ENCODE measurements around the gene ZBED4.

Gene ZBED4

DNA sequence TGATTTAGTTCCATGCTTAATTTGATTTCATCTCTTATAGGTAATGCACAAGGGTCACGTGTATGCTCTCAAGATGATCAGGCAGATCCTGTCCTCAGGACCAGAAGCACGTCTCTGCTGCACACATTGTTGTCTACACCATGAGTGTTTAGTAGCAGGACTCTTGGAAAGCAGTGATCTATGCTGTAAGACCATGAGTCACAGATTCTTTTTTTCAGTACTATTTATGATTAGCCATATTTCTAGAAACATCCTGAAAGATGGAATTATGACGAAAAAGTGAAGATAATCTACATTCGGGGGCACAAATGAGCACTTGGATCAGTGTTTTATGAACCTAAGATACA lies 29.6 kb downstream of the ZBED4 start:
- TF ChIP-seq, protein P1, sequence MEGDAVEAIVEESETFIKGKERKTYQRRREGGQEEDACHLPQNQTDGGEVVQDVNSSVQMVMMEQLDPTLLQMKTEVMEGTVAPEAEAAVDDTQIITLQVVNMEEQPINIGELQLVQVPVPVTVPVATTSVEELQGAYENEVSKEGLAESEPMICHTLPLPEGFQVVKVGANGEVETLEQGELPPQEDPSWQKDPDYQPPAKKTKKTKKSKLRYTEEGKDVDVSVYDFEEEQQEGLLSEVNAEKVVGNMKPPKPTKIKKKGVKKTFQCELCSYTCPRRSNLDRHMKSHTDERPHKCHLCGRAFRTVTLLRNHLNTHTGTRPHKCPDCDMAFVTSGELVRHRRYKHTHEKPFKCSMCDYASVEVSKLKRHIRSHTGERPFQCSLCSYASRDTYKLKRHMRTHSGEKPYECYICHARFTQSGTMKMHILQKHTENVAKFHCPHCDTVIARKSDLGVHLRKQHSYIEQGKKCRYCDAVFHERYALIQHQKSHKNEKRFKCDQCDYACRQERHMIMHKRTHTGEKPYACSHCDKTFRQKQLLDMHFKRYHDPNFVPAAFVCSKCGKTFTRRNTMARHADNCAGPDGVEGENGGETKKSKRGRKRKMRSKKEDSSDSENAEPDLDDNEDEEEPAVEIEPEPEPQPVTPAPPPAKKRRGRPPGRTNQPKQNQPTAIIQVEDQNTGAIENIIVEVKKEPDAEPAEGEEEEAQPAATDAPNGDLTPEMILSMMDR (IDR thresholded peaks at IDR 0.05): no peak

DNA sequence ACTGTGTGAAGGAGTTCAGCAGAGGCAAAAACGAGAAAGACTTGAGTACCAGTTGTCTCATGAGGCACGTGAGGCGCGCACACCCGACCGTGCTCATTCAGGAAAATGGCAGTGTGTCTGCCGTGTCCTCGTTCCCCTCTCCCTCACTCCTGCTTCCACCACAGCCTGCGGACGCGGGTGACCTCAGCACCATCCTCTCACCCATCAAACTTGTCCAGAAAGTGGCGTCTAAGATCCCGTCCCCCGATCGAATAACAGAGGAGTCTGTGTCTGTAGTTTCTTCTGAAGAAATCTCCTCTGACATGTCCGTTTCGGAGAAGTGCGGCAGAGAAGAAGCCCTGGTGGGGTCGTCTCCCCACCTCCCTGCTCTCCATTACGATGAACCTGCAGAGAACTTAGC lies 30.4 kb downstream of the ZBED4 start:
- TF ChIP-seq, protein P1 (IDR thresholded peaks at IDR 0.05): no peak

GRCh38 chr22:49884503-49885260 lies 31.0 kb downstream of the ZBED4 start:
- TF ChIP-seq, protein P1 (IDR thresholded peaks at IDR 0.05): no peak

DNA sequence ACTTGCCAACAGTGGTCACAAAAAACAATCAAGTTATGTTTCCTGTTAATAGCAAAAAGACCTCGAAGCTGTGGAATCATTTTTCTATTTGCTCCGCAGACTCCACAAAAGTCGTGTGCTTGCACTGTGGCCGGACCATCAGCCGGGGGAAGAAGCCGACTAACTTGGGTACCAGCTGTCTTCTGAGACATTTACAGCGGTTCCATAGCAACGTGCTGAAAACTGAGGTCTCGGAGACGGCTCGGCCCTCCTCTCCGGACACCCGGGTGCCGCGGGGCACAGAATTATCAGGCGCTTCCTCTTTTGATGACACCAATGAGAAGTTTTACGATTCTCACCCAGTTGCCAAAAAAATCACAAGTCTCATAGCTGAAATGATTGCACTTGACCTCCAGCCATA lies 31.6 kb downstream of the ZBED4 start:
- TF ChIP-seq, protein P1 (IDR thresholded peaks at IDR 0.05): no peak

GRCh38 chr22:49885881-49886280 lies 32.2 kb downstream of the ZBED4 start:
- TF ChIP-seq, protein P1 (IDR thresholded peaks at IDR 0.05): no peak

DNA sequence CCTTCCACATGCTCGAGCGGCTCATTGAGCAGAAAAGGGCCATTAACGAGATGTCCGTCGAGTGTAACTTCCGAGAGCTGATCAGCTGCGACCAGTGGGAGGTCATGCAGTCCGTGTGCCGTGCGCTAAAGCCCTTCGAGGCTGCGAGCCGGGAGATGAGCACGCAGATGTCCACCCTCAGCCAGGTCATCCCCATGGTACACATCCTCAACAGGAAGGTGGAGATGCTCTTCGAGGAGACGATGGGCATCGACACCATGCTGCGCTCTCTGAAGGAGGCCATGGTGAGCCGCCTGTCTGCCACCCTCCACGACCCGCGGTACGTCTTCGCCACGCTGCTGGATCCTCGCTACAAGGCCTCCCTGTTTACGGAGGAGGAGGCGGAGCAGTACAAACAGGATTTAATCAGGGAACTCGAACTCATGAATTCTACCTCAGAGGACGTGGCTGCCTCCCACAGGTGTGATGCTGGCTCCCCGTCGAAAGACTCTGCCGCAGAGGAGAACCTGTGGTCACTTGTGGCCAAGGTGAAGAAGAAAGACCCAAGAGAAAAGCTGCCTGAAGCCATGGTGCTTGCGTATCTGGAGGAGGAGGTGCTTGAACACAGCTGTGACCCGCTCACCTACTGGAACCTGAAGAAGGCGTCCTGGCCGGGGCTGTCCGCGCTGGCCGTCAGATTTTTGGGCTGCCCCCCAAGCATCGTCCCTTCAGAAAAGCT lies 32.9 kb downstream of the ZBED4 start:
- TF ChIP-seq, protein P1 (IDR thresholded peaks at IDR 0.05): no peak

DNA sequence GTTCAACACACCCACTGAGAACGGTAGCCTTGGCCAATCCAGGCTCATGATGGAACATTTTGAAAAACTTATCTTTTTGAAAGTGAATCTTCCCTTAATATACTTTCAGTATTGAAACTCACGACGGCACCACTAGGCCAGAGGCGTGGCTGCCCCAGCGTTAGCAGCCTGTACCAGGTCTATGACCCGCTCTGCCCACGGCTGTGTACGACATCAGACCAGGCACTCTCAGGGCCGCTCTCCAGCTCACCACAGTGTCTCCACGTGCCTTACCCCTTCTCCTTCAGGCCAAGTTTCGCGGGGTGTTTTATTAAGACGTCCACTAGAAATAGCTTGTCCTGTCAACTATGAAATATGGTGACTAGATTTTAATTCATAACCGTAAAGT lies 33.4 kb downstream of the ZBED4 start:
- TF ChIP-seq, protein P1 (IDR thresholded peaks at IDR 0.05): no peak
